Measurements from ENCODE around the gene SHD.

Gene SHD

DNA sequence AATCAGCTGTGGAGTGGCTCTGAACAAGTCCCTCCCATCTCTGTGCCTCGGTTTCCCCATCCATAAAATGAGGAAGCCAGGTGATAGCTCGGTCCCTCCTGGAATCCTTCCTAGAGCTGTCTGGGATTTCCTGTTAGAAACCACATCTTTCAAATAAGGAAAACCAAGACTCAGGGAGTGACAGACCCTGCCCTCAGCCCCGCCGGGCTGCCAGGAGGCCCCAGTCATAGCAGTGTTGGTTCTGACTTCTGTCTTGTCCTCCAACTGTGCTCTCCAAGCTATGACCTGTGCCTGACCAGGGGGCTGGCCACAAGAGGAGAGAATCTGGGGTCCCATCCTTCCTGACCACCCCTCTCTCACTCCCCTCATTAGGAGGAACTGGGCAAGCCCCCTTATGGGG, 1.1 kb upstream of the SHD start:
- TF ChIP-seq, protein P1, sequence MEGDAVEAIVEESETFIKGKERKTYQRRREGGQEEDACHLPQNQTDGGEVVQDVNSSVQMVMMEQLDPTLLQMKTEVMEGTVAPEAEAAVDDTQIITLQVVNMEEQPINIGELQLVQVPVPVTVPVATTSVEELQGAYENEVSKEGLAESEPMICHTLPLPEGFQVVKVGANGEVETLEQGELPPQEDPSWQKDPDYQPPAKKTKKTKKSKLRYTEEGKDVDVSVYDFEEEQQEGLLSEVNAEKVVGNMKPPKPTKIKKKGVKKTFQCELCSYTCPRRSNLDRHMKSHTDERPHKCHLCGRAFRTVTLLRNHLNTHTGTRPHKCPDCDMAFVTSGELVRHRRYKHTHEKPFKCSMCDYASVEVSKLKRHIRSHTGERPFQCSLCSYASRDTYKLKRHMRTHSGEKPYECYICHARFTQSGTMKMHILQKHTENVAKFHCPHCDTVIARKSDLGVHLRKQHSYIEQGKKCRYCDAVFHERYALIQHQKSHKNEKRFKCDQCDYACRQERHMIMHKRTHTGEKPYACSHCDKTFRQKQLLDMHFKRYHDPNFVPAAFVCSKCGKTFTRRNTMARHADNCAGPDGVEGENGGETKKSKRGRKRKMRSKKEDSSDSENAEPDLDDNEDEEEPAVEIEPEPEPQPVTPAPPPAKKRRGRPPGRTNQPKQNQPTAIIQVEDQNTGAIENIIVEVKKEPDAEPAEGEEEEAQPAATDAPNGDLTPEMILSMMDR (IDR thresholded peaks at IDR 0.05), result no peak

DNA sequence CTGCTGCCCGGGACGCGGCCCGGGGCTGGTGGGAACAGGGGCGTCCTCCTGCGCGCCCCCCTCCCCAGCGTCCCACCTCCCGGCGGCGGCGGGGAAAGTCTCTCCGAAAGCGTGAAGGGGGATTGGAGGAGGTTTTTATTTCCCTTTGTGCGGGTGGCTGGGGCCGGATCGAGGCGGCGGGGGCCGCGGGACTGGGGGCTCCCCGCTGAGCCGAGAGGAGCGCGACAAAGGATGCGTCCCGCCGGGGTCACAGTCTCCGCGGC, 132 bp downstream of the SHD start:
- Histone ChIP-seq H3K27ac (no peak overlapping the region), H3K4me1 (peaks cover 2% of the 10 kb centered on the region), H3K4me2 (ENCODE audit: low read length) (peak overlapping the region; percentile 55), H3K9ac (no peak overlapping the region), H3K79me2 (no peaks in the 10 kb centered on the region), H3K9me3 (ENCODE audit: control insufficient read depth, low read length) (no peaks in the 10 kb centered on the region), H2AFZ (no peak overlapping the region), H3K27me3 (ENCODE audit: control insufficient read depth, insufficient read depth, low read length) (no peaks in the 10 kb centered on the region), H3K4me3 (ENCODE audit: low read depth, low read length) (peak overlapping the region; percentile 22), H3K36me3 (ENCODE audit: control insufficient read depth, insufficient read depth, low read length) (no peaks in the 10 kb centered on the region)
- TF ChIP-seq, protein P1 (IDR thresholded peaks at IDR 0.05), result no peak

More for the DNA sequence above, 1.1 kb upstream of the SHD start:
- H3K79me2 ChIP-seq, result no peaks in the 10 kb centered on the region
- no peaks in the 10 kb centered on the region for H3K27me3 ChIP-seq (ENCODE audit: control insufficient read depth, insufficient read depth, low read length)
- H2AFZ ChIP-seq, result no peak overlapping the region
- H3K27ac ChIP-seq, result no peak overlapping the region
- peaks cover 2% of the 10 kb centered on the region for H3K4me1 ChIP-seq
- no peak overlapping the region for H3K9ac ChIP-seq
- no peaks in the 10 kb centered on the region for H3K9me3 ChIP-seq (ENCODE audit: control insufficient read depth, low read length)
- H3K4me2 ChIP-seq (ENCODE audit: low read length), result no peak overlapping the region
- H3K36me3 ChIP-seq (ENCODE audit: control insufficient read depth, insufficient read depth, low read length), result no peaks in the 10 kb centered on the region
- no peak overlapping the region for H3K4me3 ChIP-seq (ENCODE audit: low read depth, low read length)

DNA sequence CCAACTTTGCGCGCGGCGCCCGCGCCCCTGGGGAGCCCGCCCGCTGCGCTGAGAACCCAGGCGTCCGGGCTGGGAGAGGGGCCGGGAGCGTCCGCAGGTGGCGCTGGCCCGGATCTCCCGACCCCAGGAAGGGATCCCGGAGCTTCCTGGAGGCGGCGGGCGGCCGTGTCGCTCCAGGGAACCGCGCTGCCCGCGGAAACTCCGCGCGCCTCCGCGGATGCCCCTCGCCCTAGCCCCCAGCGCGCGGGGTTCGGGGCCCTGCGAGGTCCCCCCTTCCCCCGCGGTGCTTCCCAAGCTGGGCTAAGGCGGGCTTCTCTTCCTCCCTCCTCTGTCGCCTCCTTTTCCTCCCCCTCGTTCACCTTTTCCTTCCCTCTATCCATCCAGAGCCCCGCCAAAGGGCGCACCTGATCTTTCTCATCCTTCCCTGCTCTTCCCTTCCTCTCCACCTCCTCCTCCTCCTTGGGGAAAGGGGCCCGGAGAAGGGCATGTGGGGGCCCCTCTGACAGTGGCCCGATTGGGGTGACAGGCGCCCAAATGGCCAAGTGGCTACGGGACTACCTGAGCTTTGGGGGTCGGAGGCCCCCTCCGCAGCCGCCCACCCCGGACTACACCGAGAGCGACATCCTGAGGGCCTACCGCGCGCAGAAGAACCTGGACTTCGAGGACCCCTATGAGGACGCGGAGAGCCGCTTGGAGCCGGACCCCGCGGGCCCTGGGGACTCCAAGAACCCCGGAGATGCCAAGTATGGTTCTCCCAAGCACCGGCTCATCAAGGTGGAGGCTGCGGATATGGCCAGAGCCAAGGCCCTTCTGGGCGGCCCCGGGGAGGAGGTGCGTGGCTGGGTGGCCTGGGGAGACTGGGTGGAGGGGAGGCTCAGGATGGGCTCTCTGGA, 710 bp downstream of the SHD start:
- Histone ChIP-seq H3K27me3 (ENCODE audit: control insufficient read depth, insufficient read depth, low read length) (no peaks in the 10 kb centered on the region), H3K36me3 (ENCODE audit: control insufficient read depth, insufficient read depth, low read length) (no peaks in the 10 kb centered on the region), H3K9ac (no peak overlapping the region), H2AFZ (no peak overlapping the region), H3K9me3 (ENCODE audit: control insufficient read depth, low read length) (no peaks in the 10 kb centered on the region), H3K27ac (no peak overlapping the region), H3K79me2 (no peaks in the 10 kb centered on the region), H3K4me3 (ENCODE audit: low read depth, low read length) (no peak overlapping the region), H3K4me2 (ENCODE audit: low read length) (peak overlapping the region; percentile 55), H3K4me1 (peaks cover 2% of the 10 kb centered on the region)
- TF ChIP-seq, protein P1 (IDR thresholded peaks at IDR 0.05), result no peak

DNA sequence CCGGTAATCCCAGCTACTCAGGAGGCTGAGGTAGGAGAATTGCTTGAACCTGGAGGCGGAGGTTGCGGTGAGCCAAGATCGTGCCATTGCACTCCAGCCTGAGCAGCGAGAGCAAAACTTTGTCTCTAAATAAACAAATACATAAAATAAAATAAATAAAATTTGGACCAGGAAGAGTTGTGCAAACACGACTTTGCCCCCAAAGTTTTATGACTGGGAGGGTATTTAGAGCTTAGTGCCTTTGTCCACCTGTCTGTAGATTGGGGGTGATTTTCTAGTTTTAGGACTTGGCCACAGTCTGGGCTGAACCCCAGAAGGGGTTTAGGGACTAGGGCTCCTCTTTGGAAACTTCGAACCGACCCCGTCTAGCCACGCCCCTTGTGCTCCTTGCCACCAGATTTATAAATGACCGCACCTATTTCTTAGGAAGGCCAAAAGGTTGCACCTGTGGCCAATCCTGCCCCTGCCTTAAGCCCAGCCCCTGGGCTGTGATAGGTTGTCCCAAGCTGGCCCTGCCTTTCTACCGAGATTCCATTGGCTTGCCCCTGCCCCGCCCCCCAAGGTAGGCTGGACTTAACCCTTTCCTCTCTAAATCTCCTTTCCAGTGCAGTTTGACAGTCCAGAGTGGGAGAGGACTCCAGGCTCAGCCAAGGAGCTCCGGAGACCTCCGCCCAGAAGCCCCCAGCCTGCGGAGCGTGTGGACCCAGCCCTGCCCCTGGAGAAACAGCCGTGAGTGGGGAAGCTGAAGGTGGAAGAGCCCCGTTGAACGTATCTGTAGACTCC, 5.3 kb downstream of the SHD start:
- Histone ChIP-seq H3K27me3 (ENCODE audit: control insufficient read depth, insufficient read depth, low read length) (no peaks in the 10 kb centered on the region), H3K9ac (no peak overlapping the region), H3K27ac (no peak overlapping the region), H3K9me3 (ENCODE audit: control insufficient read depth, low read length) (no peaks in the 10 kb centered on the region), H3K4me3 (ENCODE audit: low read depth, low read length) (no peak overlapping the region), H3K79me2 (no peaks in the 10 kb centered on the region), H3K36me3 (ENCODE audit: control insufficient read depth, insufficient read depth, low read length) (no peaks in the 10 kb centered on the region), H3K4me2 (ENCODE audit: low read length) (no peak overlapping the region), H3K4me1 (peaks cover 2% of the 10 kb centered on the region), H2AFZ (no peak overlapping the region)
- TF ChIP-seq, protein P1 (IDR thresholded peaks at IDR 0.05), result no peak
